GM12878 (cell line): ENCODE measurements around the gene ZNF581. TPM values are rescaled to one million over a fixed set of nuclear protein-coding genes. Genes with fewer than 3 reads are reported as not detected.

Experiments used
- ATAC-seq: fragments of 200-7000 bp; cut with Tn5 transposase; 3 replicates; pipeline ENCODE4 v1.9.1; 2020; ENCODE audit warnings: mild to moderate bottlenecking, moderate library complexity
- Bru-seq: library from RNA; stranded (reverse); fragments of 400-500 nt; gene quantifications from one replicate; lab custom pipeline; 2021; lab: Mats Ljungman, UMichigan
- BruChase-seq, 2 experiments: library from RNA; stranded (reverse); fragments of 400-500 nt; gene quantifications; one replicate each; lab custom pipeline; 2021; lab: Mats Ljungman, UMichigan
- BruUV-seq: library from RNA; stranded (reverse); fragments of 400-500 nt; replicated peaks from 2 replicates; lab custom pipeline; 2021; lab: Mats Ljungman, UMichigan
- CTCF ChIA-PET: fragments of 300-600 bp; sonication (Branson Sonifier 250); formaldehyde crosslinking; extraction: SDS; loops from one replicate; lab custom pipeline; 2021; ENCODE audit warnings: inconsistent platforms; lab: Yijun Ruan, JAX
- POLR2A ChIA-PET: fragments of 350-600 bp; formaldehyde crosslinking; extraction: SDS; loops from one replicate; lab custom pipeline; 2021; ENCODE audit warnings: inconsistent platforms; lab: Charles Lee
- RAD21 ChIA-PET: fragments of 300-600 bp; sonication (Branson Sonifier 250); formaldehyde crosslinking; loops from one replicate; lab custom pipeline; 2023; ENCODE audit warnings: antibody characterized with exemption; ENCODE audit not compliant: unreplicated experiment; lab: Charles Lee
- SMC1A ChIA-PET: fragments of 300-600 bp; sonication (Branson Sonifier 250); formaldehyde crosslinking; loops from one replicate; lab custom pipeline; 2023; ENCODE audit not compliant: unreplicated experiment, uncharacterized antibody; lab: Charles Lee
- DNase-seq: peaks from one replicate; pipeline ENCODE4 v3.0.0-alpha.2; 2011; ENCODE audit warnings: low read depth, low spot score
- FAIRE-seq: peaks from 3 replicates; lab custom pipeline; 2011; peaks lifted over from hg19 to GRCh38; lab: Jason Lieb, UNC
- H2AFZ ChIP-seq: 2 replicates; pipeline ENCODE4 v1.6.0; 2011; ENCODE audit warnings: low read depth, low read length, control low read depth; ENCODE audit not compliant: control insufficient read depth
- H3K27ac ChIP-seq: 2 replicates; pipeline ENCODE4 v1.5.1; 2011; ENCODE audit warnings: control low read depth; ENCODE audit not compliant: control insufficient read depth, insufficient read depth
- H3K27me3 ChIP-seq, 2 experiments: replicated peaks in 1 of 2; 2 replicates each; pipeline versions ENCODE4 v1.6.0 to v1.6.1; 2011; ENCODE audit warnings: low read length in 1 of 2; ENCODE audit not compliant: control insufficient read depth in 2 of 2, insufficient read depth in 2 of 2
- H3K36me3 ChIP-seq, 2 experiments: 2 replicates each; pipeline ENCODE4 v1.5.1; 2011; ENCODE audit warnings: low read length in 1 of 2; ENCODE audit not compliant: control insufficient read depth in 2 of 2, insufficient read depth in 2 of 2
- H3K4me1 ChIP-seq: 2 replicates; pipeline ENCODE4 v1.6.1; 2011; ENCODE audit warnings: mild to moderate bottlenecking, low read length, moderate library complexity, mixed read lengths; ENCODE audit not compliant: control insufficient read depth, insufficient read depth
- H3K4me2 ChIP-seq: 2 replicates; pipeline ENCODE4 v1.6.0; 2011; ENCODE audit warnings: control low read depth; ENCODE audit not compliant: control insufficient read depth, insufficient read depth
- H3K4me3 ChIP-seq: fragments of 200-600 bp; sonication (generic); 2 replicates; pipeline ENCODE4 v1.5.1; 2016
- H3K79me2 ChIP-seq: 2 replicates; pipeline ENCODE4 v1.6.0; 2011; ENCODE audit warnings: low read length; ENCODE audit not compliant: control insufficient read depth, insufficient read depth
- H3K9ac ChIP-seq: 2 replicates; pipeline ENCODE4 v1.8.0; 2011; ENCODE audit warnings: low read length, control low read depth, mixed read lengths; ENCODE audit not compliant: control insufficient read depth, insufficient read depth
- H3K9me3 ChIP-seq: replicated peaks from 3 replicates; pipeline ENCODE4 v1.5.1; 2011; ENCODE audit warnings: mild to moderate bottlenecking, low read length; ENCODE audit not compliant: control insufficient read depth, insufficient read depth
- H4K20me1 ChIP-seq: 2 replicates; pipeline ENCODE4 v1.6.0; 2011; ENCODE audit not compliant: control insufficient read depth, insufficient read depth
- IKZF2 ChIP-seq, 2 experiments: fragments of 450-650 bp; IDR thresholded peaks; 2 replicates each; pipeline ENCODE4 v1.6.1; 2017; ENCODE audit warnings: mild to moderate bottlenecking in 2 of 2, moderate library complexity in 2 of 2
- MLLT1 ChIP-seq: fragments of 450-650 bp; IDR thresholded peaks from 2 replicates; pipeline ENCODE4 v1.6.1; 2016; ENCODE audit warnings: mild to moderate bottlenecking
- NFYB ChIP-seq: IDR thresholded peaks from 2 replicates; pipeline ENCODE4 v1.6.1; 2011; ENCODE audit warnings: low read depth, mild to moderate bottlenecking, low read length, improper control_type of control experiment, moderate library complexity; ENCODE audit not compliant: insufficient read depth
- RB1 ChIP-seq: fragments of 450-650 bp; formaldehyde crosslinking; IDR thresholded peaks from 2 replicates; pipeline ENCODE4 v1.6.1; 2017; ENCODE audit warnings: mild to moderate bottlenecking, borderline replicate concordance
- SUPT20H ChIP-seq: IDR thresholded peaks from 2 replicates; pipeline ENCODE4 v1.6.1; 2011; ENCODE audit warnings: low read depth, mild to moderate bottlenecking, low read length, moderate library complexity, borderline replicate concordance; ENCODE audit not compliant: control insufficient read depth
- SUZ12 ChIP-seq: fragments of 200-600 bp; sonication (generic); IDR thresholded peaks from one replicate; pipeline ENCODE4 v1.6.1; 2018; ENCODE audit warnings: antibody characterized with exemption, mild to moderate bottlenecking; ENCODE audit not compliant: unreplicated experiment
- YBX1 ChIP-seq: fragments of 450-650 bp; IDR thresholded peaks from 2 replicates; pipeline ENCODE4 v1.6.1; 2016; ENCODE audit warnings: antibody characterized with exemption
- WGBS: methylation state at CpG from one replicate; pipeline ENCODE4 v1.1.6; 2016; ENCODE audit warnings: low lambda C conversion rate; ENCODE audit not compliant: insufficient replicate concordance, insufficient coverage; ENCODE audit errors: missing lambda C conversion rate; 5-methylcytosine and 5-hydroxymethylcytosine counted together
- in situ Hi-C: fragments of 300-500 bp; cut with MboI; formaldehyde crosslinking; loops from 9 replicates; pipeline ENCODE4 v1.14.3; 2018; ENCODE audit warnings: mixed read lengths
- intact Hi-C: fragments of 100-400 bp; cut with micrococcal nuclease; formaldehyde crosslinking; loops from one replicate; pipeline ENCODE4 v1.14.2; 2022; ENCODE audit not compliant: unreplicated experiment
- long read RNA-seq, 2 experiments: library from polyadenylated mRNA; unstranded; transcript quantifications; one replicate each; pipeline ENCODE4 v2.0.0, GENCODE V29; 2019 to 2020
- polyA minus RNA-seq, 3 experiments: library from RNA; depleted of rRNA, polyadenylated mRNA; stranded (reverse); fragments of >200 nt; gene quantifications; 2 replicates each; pipeline ENCODE4 v1.2.3, GENCODE V29; 2011
- polyA plus RNA-seq, 11 experiments: library from polyadenylated mRNA; depleted of rRNA in 4 of 11; unstranded in 6 of 11; stranded (reverse) in 5 of 11; fragments of >200 nt; fragmentation: Nextera tagmentation in 4 of 11; fragmentation: Illumina TruSeq in 1 of 11; extraction: Ambion mirVana in 4 of 11; extraction: Trizol in 1 of 11; gene quantifications; 1 replicate in 1 of 11; 2 replicates in 10 of 11; pipeline versions ENCODE4 v1.2.1 to v1.2.3, GENCODE V29; 2011 to 2016; ENCODE audit warnings: inconsistent platforms in 2 of 11, missing spikeins in 2 of 11, low read depth in 1 of 11
- total RNA-seq, 4 experiments: library from RNA; depleted of rRNA in 3 of 4; stranded (reverse); fragments of >200 nt in 3 of 4; fragmentation: Illumina TruSeq in 1 of 4; extraction: Trizol in 1 of 4; gene quantifications; 2 replicates each; pipeline versions ENCODE4 v1.2.1 to v1.2.3, GENCODE V29; 2013 to 2021
- TF ChIP-seq, protein P1 (sequence below): fragments of 450-650 bp; IDR thresholded peaks from 2 replicates; pipeline ENCODE4 v1.6.1; 2017; ENCODE audit warnings: mild to moderate bottlenecking, moderate library complexity
- TF ChIP-seq, protein P2 (sequence below): IDR thresholded peaks from 2 replicates; pipeline ENCODE4 v1.6.1; 2012; ENCODE audit warnings: low read depth, low read length, improper control_type of control experiment

The ZNF581 gene
- 5.3 and 7.2 TPM in 2 replicates for total RNA-seq (2013; cell fraction: nucleolus; rRNA removed)
- 22.1 and 25.4 TPM in 2 replicates for total RNA-seq (2014; rRNA removed)
- 14.0 and 14.1 TPM in 2 replicates for total RNA-seq (2014; rRNA removed; fragmentation: Illumina TruSeq; extraction: Trizol)
- total RNA-seq (2021): 44.9 and 45.4 TPM in 2 replicates
- polyA plus RNA-seq (2011; ENCODE audit: low read depth): 31.2 TPM
- 13.5 and 19.1 TPM in 2 replicates for polyA plus RNA-seq (2011; rRNA removed)
- 27.8 and 34.4 TPM in 2 replicates for polyA plus RNA-seq (2011; cell fraction: cytosol; rRNA removed)
- 21.8 and 24.9 TPM in 2 replicates for polyA plus RNA-seq (2011; cell fraction: nucleus; rRNA removed)
- 43.7 and 58.1 TPM in 2 replicates for polyA plus RNA-seq (2012)
- 7.8 and 13.2 TPM in 2 replicates for polyA plus RNA-seq (2014; fragmentation: Illumina TruSeq; extraction: Trizol)
- 10 to 100 TPM in 1 of 2 experiments, 1 to 10 TPM in 1; 4.7 to 18.1 TPM for polyA plus RNA-seq (2014; fragmentation: Nextera tagmentation; extraction: Ambion mirVana)
- polyA plus RNA-seq (2014; rRNA removed): 39.6 and 45.3 TPM in 2 replicates
- 10 to 100 TPM; 29.1 to 37.0 TPM for polyA plus RNA-seq (2016; fragmentation: Nextera tagmentation; extraction: Ambion mirVana)
- polyA minus RNA-seq (2011; rRNA and poly(A)+ RNA removed): 15.2 and 28.9 TPM in 2 replicates
- polyA minus RNA-seq (2011; cell fraction: cytosol; rRNA and poly(A)+ RNA removed): 11.5 and 15.8 TPM in 2 replicates
- polyA minus RNA-seq (2011; cell fraction: nucleus; rRNA and poly(A)+ RNA removed): 6.0 and 9.0 TPM in 2 replicates
- percentile 89 among the genes with signal in this experiment for Bru-seq, nascent RNA
- BruChase-seq, experiment 1, labeled RNA remaining after a 6-hour chase: percentile 91 among the genes with signal in this experiment
- BruChase-seq, experiment 2, labeled RNA remaining after a 2-hour chase: percentile 85 among the genes with signal in this experiment
- long read RNA-seq, experiment 1, transcript ZNF581-201 (2 exons, 1,298 nt): major isoform, 20 of 20 reads
- long read RNA-seq, experiment 1, partial matches to known transcripts: 0 of 20 reads
- long read RNA-seq, experiment 1, other reads (novel, unspliced or antisense): 0 of 20 reads
- long read RNA-seq, experiment 2, transcript ZNF581-201 (2 exons, 1,298 nt): major isoform, 17 of 18 reads
- long read RNA-seq, experiment 2, partial matches to known transcripts: 0 of 18 reads
- long read RNA-seq, experiment 2, other reads (novel, unspliced or antisense): 0 of 18 reads

DNA sequence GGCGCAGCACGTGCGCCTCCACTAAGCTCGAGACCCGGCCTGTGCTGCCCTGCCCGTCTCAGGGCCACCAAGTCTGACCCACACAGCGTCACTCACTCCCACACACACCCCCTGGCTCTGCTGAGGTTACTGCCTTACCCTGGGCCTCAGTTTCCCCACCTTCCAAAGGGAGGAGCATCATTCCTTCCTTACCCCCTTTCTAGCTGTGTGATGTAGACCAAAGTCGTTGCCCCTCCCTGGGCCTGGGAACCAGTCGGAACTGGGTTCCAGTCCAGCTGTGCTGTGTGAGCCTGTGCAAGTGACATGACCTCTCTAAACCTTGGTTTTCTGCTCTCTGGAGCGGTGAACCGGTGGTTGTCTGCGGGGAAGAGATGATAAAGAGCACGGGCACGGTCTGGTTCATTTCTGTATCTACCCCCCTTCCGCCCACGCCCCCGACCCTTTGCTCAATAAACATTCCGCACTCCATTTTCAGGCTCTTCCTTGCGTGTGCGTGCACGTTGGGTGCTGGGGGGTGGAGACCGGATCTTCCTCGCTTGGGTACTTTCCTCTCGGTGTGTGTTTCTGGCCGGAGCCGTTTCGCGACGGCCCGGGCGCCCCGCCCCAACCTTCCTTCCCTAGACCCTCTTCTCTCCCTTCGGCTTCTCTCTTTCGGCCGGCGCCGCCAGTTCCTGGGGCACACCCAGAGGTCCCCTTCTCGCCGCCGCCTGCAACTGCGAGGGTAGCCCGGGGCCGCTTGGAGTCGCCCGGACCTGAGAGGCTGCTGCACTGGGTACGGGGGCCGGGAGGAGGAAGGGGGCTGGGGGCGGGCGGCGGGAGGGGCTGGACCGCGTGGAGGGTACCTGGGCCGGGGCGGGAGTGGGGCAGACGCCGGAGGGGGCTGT, at the start of gene ZNF581:
TSS of gene ZNF581 (plus strand) at position 647 of the 884 bp plus-strand sequence. CDS start 923 bp downstream, outside the sequence.
- Histone ChIP-seq H3K79me2 (peaks cover 63% of the 10 kb centered on the region), H3K27me3 (no peaks in the 10 kb centered on the region), H3K36me3 (0 out of 4 replicates have a peak, but pooled peaks cover 0 to 2% of the 10 kb centered on the region in 2 experiments), H3K9ac (peak within 1 kb of the TSS; percentile 86), H3K9me3 (no peaks in the 10 kb centered on the region), H2AFZ (no peak within 1 kb of the TSS; the same call in 1 of the 2 replicates), H3K27ac (peak within 1 kb of the TSS; percentile 64), H3K4me1 (peaks cover 36% of the 10 kb centered on the region), H4K20me1 (no peaks in the 10 kb centered on the region), H3K4me2 (peak within 1 kb of the TSS; percentile 97), H3K4me3 (peak within 1 kb of the TSS; percentile 95)
- CTCF ChIA-PET: interaction anchor here (0.6 to 1.8 kb wide), 5 partner anchors 9 to 143 kb away, joined by 3 to 17 read pairs (median 3); no protein-coding TSS in a partner anchor
- intact Hi-C loops: loop anchor here (5.0 kb wide), 2 partner anchors 34 to 41 kb away; partner anchors contain the start of genes EPN1 and ZNF524
- POLR2A ChIA-PET: interaction anchor here (0.8 to 2.1 kb wide), 9 partner anchors 8 to 167 kb away, joined by 3 to 11 read pairs (median 5); partner anchors contain the start of genes FIZ1, U2AF2, ZNF524 and ZNF628
- in situ Hi-C loops: no loop called here
- peak; percentile 60 for ATAC-seq
- WGBS: 1% methylated on average over 32 of the region's 56 CpGs
- peak; percentile 59 for DNase-seq
- BruUV-seq: no TSS peak
- RAD21 ChIA-PET: interaction anchor here (1.0 to 2.4 kb wide), 3 partner anchors 11 to 388 kb away, joined by 4 to 18 read pairs (median 10); partner anchors contain the start of gene U2AF2
- SMC1A ChIA-PET: interaction anchor here (1.5 to 1.7 kb wide), 2 partner anchors 11 kb away, joined by 4 read pairs; partner anchors contain the start of gene U2AF2
- no peak for FAIRE-seq
- TF ChIP-seq IKZF2 (IDR thresholded peaks at IDR 0.05) (peak; percentile 42 to 47), MLLT1 (peak; percentile 67; the same call in 1 of the 2 replicates), SUPT20H (no peak), RB1 (peak; percentile 68; the same call in 1 of the 2 replicates), SUZ12 (no peak), YBX1 (no peak), NFYB (no peak)
- TF ChIP-seq, protein P1, sequence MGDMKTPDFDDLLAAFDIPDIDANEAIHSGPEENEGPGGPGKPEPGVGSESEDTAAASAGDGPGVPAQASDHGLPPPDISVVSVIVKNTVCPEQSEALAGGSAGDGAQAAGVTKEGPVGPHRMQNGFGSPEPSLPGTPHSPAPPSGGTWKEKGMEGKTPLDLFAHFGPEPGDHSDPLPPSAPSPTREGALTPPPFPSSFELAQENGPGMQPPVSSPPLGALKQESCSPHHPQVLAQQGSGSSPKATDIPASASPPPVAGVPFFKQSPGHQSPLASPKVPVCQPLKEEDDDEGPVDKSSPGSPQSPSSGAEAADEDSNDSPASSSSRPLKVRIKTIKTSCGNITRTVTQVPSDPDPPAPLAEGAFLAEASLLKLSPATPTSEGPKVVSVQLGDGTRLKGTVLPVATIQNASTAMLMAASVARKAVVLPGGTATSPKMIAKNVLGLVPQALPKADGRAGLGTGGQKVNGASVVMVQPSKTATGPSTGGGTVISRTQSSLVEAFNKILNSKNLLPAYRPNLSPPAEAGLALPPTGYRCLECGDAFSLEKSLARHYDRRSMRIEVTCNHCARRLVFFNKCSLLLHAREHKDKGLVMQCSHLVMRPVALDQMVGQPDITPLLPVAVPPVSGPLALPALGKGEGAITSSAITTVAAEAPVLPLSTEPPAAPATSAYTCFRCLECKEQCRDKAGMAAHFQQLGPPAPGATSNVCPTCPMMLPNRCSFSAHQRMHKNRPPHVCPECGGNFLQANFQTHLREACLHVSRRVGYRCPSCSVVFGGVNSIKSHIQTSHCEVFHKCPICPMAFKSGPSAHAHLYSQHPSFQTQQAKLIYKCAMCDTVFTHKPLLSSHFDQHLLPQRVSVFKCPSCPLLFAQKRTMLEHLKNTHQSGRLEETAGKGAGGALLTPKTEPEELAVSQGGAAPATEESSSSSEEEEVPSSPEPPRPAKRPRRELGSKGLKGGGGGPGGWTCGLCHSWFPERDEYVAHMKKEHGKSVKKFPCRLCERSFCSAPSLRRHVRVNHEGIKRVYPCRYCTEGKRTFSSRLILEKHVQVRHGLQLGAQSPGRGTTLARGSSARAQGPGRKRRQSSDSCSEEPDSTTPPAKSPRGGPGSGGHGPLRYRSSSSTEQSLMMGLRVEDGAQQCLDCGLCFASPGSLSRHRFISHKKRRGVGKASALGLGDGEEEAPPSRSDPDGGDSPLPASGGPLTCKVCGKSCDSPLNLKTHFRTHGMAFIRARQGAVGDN: no peak; the same call in 1 of the 2 replicates
- TF ChIP-seq, protein P2, sequence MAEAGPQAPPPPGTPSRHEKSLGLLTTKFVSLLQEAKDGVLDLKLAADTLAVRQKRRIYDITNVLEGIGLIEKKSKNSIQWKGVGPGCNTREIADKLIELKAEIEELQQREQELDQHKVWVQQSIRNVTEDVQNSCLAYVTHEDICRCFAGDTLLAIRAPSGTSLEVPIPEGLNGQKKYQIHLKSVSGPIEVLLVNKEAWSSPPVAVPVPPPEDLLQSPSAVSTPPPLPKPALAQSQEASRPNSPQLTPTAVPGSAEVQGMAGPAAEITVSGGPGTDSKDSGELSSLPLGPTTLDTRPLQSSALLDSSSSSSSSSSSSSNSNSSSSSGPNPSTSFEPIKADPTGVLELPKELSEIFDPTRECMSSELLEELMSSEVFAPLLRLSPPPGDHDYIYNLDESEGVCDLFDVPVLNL: no peak
